IPS DF 6.9 (cell line): ENCODE measurements around the gene LAGE3.

Experiments used
- DNase-seq: peaks from one replicate; pipeline ENCODE4 v3.0.0-alpha.2; 2013; ENCODE audit warnings: low read depth, low spot score
- H3K27ac ChIP-seq: one replicate; pipeline ENCODE4 v1.5.1; 2013; ENCODE audit warnings: low read length, control low read depth
- H3K27me3 ChIP-seq: 2 replicates; pipeline ENCODE4 v1.6.1; 2013; ENCODE audit warnings: mild to moderate bottlenecking, low read length; ENCODE audit not compliant: control insufficient read depth, insufficient read depth
- H3K36me3 ChIP-seq: 2 replicates; pipeline ENCODE4 v1.6.1; 2013; ENCODE audit warnings: low read length; ENCODE audit not compliant: control insufficient read depth, insufficient read depth
- H3K4me1 ChIP-seq: 2 replicates; pipeline ENCODE4 v1.6.1; 2013; ENCODE audit warnings: low read length; ENCODE audit not compliant: control insufficient read depth, insufficient read depth
- H3K4me3 ChIP-seq: 2 replicates; pipeline ENCODE4 v1.5.1; 2013; ENCODE audit warnings: mild to moderate bottlenecking, low read length
- H3K9me3 ChIP-seq: 2 replicates; pipeline ENCODE4 v1.6.1; 2013; ENCODE audit warnings: low read length, inconsistent platforms; ENCODE audit not compliant: control insufficient read depth, insufficient read depth
- WGBS: extraction: QIAGEN DNeasy Blood & Tissue Kit; methylation state at CpG from one replicate; pipeline ENCODE4 v1.1.7; 2013; ENCODE audit warnings: mixed read lengths, missing lambda C conversion rate; ENCODE audit not compliant: insufficient read length, insufficient coverage; 5-methylcytosine and 5-hydroxymethylcytosine counted together

LAGE3 gene

GRCh38 chrX:154441984-154442707, 36.9 kb downstream of the LAGE3 start:
- H3K9me3 ChIP-seq: no peaks in the 10 kb centered on the region
- H3K4me3 ChIP-seq: no peak overlapping the region
- H3K4me1 ChIP-seq: peaks cover 2% of the 10 kb centered on the region; the same call in 1 of the 2 replicates
- H3K27me3 ChIP-seq: no peaks in the 10 kb centered on the region
- no peak overlapping the region for H3K27ac ChIP-seq
- WGBS: no CpG with 5 or more reads among the region's 21 CpGs
- H3K36me3 ChIP-seq: peaks cover 20% of the 10 kb centered on the region
- no peak for DNase-seq

- H3K4me1 ChIP-seq: peaks cover 2% of the 10 kb centered on the region; the same call in 1 of the 2 replicates
- no peaks in the 10 kb centered on the region for H3K9me3 ChIP-seq
- no peak overlapping the region for H3K4me3 ChIP-seq
- H3K27me3 ChIP-seq: no peaks in the 10 kb centered on the region
- DNase-seq: no peak
- WGBS: no CpG with 5 or more reads among the region's 11 CpGs
- peaks cover 17% of the 10 kb centered on the region for H3K36me3 ChIP-seq
- H3K27ac ChIP-seq: no peak overlapping the region
These were observed 37.5 kb downstream of the LAGE3 start for GRCh38 chrX:154441564-154441963.

DNA sequence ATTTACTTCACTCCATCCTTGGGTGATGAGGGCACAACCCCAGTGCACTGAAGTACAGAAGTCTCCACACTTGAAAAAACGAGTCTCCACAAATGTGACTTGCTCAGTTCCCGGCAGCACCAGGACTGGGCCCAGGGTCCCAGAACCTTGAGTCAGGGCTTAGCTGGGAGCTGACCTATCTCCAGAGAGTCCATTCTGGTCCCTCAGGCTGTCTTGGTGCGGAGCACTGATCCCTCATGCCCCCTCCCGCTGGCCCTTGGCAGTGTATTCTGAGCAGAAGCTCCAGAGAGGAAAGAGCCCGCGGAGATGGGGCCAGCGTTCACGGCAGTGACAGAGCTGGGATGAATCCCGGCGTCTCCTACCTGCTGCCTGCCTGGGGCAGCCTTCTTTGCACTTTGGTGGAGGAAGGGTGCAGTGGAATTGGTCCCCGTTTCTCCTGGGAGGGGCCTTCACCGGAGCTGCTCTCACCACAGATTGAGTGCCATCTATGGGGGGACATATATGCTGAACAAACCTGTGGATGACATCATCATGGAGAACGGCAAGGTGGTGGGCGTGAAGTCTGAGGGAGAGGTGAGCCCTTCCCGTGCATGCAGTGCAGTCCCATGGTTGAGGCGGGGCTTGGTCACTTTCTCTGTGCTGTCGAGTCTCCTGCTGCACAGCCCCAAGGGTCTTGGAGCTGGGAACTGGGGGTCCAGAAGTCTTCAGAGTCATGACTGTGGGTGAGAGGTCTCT, 38.3 kb downstream of the LAGE3 start:
- peaks cover 17% of the 10 kb centered on the region for H3K36me3 ChIP-seq
- no peak for DNase-seq
- no peaks in the 10 kb centered on the region for H3K9me3 ChIP-seq
- H3K27me3 ChIP-seq: no peaks in the 10 kb centered on the region
- WGBS: no CpG with 5 or more reads among the region's 17 CpGs
- no peak overlapping the region for H3K27ac ChIP-seq
- no peak overlapping the region for H3K4me3 ChIP-seq
- H3K4me1 ChIP-seq: peaks cover 2% of the 10 kb centered on the region; the same call in 1 of the 2 replicates

DNA sequence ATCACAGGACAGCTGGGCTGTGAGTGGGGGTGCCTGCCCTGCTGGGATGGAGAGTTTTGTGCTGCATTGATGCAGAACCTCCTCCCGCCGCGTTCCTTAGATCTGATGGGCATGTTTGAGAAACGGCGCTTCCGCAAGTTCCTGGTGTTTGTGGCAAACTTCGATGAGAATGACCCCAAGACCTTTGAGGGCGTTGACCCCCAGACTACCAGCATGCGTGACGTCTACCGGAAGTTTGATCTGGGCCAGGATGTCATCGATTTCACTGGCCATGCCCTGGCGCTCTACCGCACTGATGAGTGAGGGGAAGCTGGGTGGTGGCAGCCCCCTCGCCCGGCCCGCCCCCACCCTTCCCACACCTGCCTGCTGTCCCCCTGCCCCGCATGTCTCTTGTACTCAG, 39.2 kb downstream of the LAGE3 start:
- no CpG with 5 or more reads among the region's 18 CpGs for WGBS
- no peaks in the 10 kb centered on the region for H3K27me3 ChIP-seq
- H3K27ac ChIP-seq: no peak overlapping the region
- H3K36me3 ChIP-seq: peaks cover 20% of the 10 kb centered on the region
- H3K4me3 ChIP-seq: no peak overlapping the region
- peaks cover 2% of the 10 kb centered on the region; the same call in 1 of the 2 replicates for H3K4me1 ChIP-seq
- DNase-seq: no peak
- H3K9me3 ChIP-seq: no peaks in the 10 kb centered on the region

GRCh38 chrX:154437971-154438893, 40.8 kb downstream of the LAGE3 start:
- Histone ChIP-seq H3K9me3 (no peaks in the 10 kb centered on the region), H3K27ac (no peak overlapping the region), H3K27me3 (no peaks in the 10 kb centered on the region), H3K36me3 (peaks cover 26% of the 10 kb centered on the region), H3K4me3 (peak overlapping the region; percentile 97; the same call in 1 of the 2 replicates), H3K4me1 (no peaks in the 10 kb centered on the region)
- no peak for DNase-seq
- no CpG with 5 or more reads among the region's 28 CpGs for WGBS

GRCh38 chrX:154436983-154437752, 41.9 kb downstream of the LAGE3 start, which contains the start of gene GDI1:
Gene GDI1, plus strand, starts transcription at chrX:154437154. Its CDS starts 101 bp downstream, at chrX:154437255.
- no peak within 1 kb of the TSS for H3K27ac ChIP-seq
- no peaks in the 10 kb centered on the region for H3K4me1 ChIP-seq
- H3K4me3 ChIP-seq: peak within 1 kb of the TSS; percentile 97; the same call in 1 of the 2 replicates
- WGBS: no CpG with 5 or more reads among the region's 93 CpGs
- H3K9me3 ChIP-seq: no peaks in the 10 kb centered on the region
- peaks cover 25% of the 10 kb centered on the region for H3K36me3 ChIP-seq
- DNase-seq: no peak
- no peaks in the 10 kb centered on the region for H3K27me3 ChIP-seq

- H3K27me3 ChIP-seq: no peaks in the 10 kb centered on the region
- H3K4me3 ChIP-seq: peak overlapping the region; percentile 97; the same call in 1 of the 2 replicates
- DNase-seq: no peak
- no peak overlapping the region for H3K27ac ChIP-seq
- peaks cover 20% of the 10 kb centered on the region for H3K36me3 ChIP-seq
- no CpG with 5 or more reads among the region's 78 CpGs for WGBS
- H3K9me3 ChIP-seq: no peaks in the 10 kb centered on the region
- no peaks in the 10 kb centered on the region for H3K4me1 ChIP-seq
These were observed 42.6 kb downstream of the LAGE3 start for GRCh38 chrX:154436374-154436982.

- no CpG with 5 or more reads among the region's 19 CpGs for WGBS
- no peak overlapping the region for H3K27ac ChIP-seq
- no peaks in the 10 kb centered on the region for H3K9me3 ChIP-seq
- no peak overlapping the region for H3K4me3 ChIP-seq
- no peaks in the 10 kb centered on the region for H3K27me3 ChIP-seq
- H3K4me1 ChIP-seq: no peaks in the 10 kb centered on the region
- peaks cover 15% of the 10 kb centered on the region for H3K36me3 ChIP-seq
- no peak for DNase-seq
These were observed 43.8 kb downstream of the LAGE3 start for GRCh38 chrX:154435171-154435733.

DNA sequence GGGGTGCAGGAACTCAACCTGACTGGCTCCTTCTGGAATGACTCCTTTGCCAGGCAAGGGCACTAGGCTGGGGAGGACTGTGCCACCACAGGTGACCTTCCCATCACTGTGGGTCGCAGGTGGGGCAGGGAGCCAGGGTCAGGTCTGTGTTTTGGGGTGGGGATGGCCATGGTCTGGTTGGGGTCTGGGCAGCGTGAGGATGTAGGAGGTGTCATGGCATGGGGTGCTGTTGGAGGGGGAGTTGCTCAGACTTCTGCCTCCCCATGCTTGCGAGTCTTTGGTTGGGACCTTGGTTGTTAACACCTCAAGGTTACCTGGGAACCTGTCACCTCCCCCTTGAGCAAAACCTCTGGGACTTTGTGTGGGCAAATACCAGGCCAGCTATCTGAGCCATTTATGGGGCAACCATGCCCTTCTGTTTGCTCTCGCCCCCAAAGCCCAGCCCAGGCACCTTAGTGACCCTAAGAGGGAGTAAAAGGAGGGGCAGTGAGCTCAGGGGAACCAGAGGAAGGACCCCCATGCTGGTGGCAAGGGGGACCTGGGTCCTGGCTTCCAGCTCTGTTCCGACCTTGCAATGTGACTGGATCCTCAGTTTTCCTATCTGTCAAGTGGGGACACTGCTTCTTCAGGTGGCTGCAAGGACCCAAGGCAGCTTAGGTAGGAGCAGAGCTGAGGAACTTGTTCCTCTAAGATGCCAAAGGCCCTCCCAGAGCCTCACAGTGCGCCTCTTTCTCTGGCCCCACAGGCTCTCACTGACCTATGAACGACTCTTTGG, 44.5 kb downstream of the LAGE3 start:
- Histone ChIP-seq H3K4me3 (no peak overlapping the region), H3K27ac (no peak overlapping the region), H3K36me3 (peaks cover 13% of the 10 kb centered on the region), H3K4me1 (no peaks in the 10 kb centered on the region), H3K9me3 (no peaks in the 10 kb centered on the region), H3K27me3 (no peaks in the 10 kb centered on the region)
- no CpG with 5 or more reads among the region's 7 CpGs for WGBS
- no peak for DNase-seq
